GM23338 (cell line): ENCODE results near the gene LSM14B.

Experiments used
- CREB1 ChIP-seq: fragments of 250-450 bp; sonication (Bioruptor Pico); IDR thresholded peaks from 2 replicates; pipeline ENCODE4 v1.5.0; 2020; ENCODE audit warnings: low read depth, mild to moderate bottlenecking, moderate library complexity
- EZH2 ChIP-seq: fragments of 200-600 bp; sonication (generic); IDR thresholded peaks from one replicate; pipeline ENCODE4 v1.8.0; 2017; ENCODE audit warnings: antibody characterized with exemption, mild to moderate bottlenecking, low read depth; ENCODE audit not compliant: unreplicated experiment
- EZH2phosphoT487 ChIP-seq: fragments of 200-600 bp; sonication (generic); IDR thresholded peaks from one replicate; pipeline ENCODE4 v1.8.1; 2018; ENCODE audit warnings: antibody characterized with exemption; ENCODE audit not compliant: unreplicated experiment
- JUNB ChIP-seq: IDR thresholded peaks from one replicate; pipeline ENCODE4 v1.6.1; 2016; ENCODE audit warnings: antibody characterized with exemption; ENCODE audit not compliant: unreplicated experiment
- NANOG ChIP-seq: IDR thresholded peaks from 2 replicates; pipeline ENCODE4 v1.6.1; 2016; ENCODE audit warnings: antibody characterized with exemption, borderline replicate concordance
- POLR2AphosphoS5 ChIP-seq: IDR thresholded peaks from 2 replicates; pipeline ENCODE4 v1.6.1; 2016; ENCODE audit warnings: antibody characterized with exemption, low read depth
- STAT1 ChIP-seq: IDR thresholded peaks from one replicate; pipeline ENCODE4 v1.6.1; 2016; ENCODE audit warnings: antibody characterized with exemption; ENCODE audit not compliant: unreplicated experiment
- ZNF114 ChIP-seq: fragments of 250-450 bp; sonication (Bioruptor Pico); IDR thresholded peaks from 2 replicates; pipeline ENCODE4 v1.5.0; 2020; ENCODE audit warnings: mild to moderate bottlenecking, moderate library complexity
- ZNF331 ChIP-seq: fragments of 250-450 bp; sonication (Bioruptor Pico); IDR thresholded peaks from 2 replicates; pipeline ENCODE4 v1.5.0; 2020; ENCODE audit warnings: low read depth, mild to moderate bottlenecking, moderate library complexity
- TF ChIP-seq, protein P1 (sequence below), 2 experiments: fragments of 200-600 bp in 1 of 2; sonication (generic) in 1 of 2; conservative IDR thresholded peaks; 2 replicates each; pipeline versions ENCODE4 v1.5.1 to v1.6.1; 2016 to 2017; ENCODE audit warnings: antibody characterized with exemption in 2 of 2, low read depth in 2 of 2, mild to moderate bottlenecking in 2 of 2, moderate library complexity in 1 of 2
- TF ChIP-seq, protein P2 (sequence below): IDR thresholded peaks from 2 replicates; pipeline ENCODE4 v1.6.1; 2016; ENCODE audit warnings: antibody characterized with exemption
- TF ChIP-seq, protein P3 (sequence below): IDR thresholded peaks from one replicate; pipeline ENCODE4 v1.6.1; 2018; ENCODE audit warnings: antibody characterized with exemption; ENCODE audit not compliant: unreplicated experiment
- TF ChIP-seq, protein P4 (sequence below): fragments of 250-450 bp; sonication (Bioruptor Pico); IDR thresholded peaks from 2 replicates; pipeline ENCODE4 v1.5.0; 2020; ENCODE audit warnings: mild to moderate bottlenecking, moderate library complexity

DNA sequence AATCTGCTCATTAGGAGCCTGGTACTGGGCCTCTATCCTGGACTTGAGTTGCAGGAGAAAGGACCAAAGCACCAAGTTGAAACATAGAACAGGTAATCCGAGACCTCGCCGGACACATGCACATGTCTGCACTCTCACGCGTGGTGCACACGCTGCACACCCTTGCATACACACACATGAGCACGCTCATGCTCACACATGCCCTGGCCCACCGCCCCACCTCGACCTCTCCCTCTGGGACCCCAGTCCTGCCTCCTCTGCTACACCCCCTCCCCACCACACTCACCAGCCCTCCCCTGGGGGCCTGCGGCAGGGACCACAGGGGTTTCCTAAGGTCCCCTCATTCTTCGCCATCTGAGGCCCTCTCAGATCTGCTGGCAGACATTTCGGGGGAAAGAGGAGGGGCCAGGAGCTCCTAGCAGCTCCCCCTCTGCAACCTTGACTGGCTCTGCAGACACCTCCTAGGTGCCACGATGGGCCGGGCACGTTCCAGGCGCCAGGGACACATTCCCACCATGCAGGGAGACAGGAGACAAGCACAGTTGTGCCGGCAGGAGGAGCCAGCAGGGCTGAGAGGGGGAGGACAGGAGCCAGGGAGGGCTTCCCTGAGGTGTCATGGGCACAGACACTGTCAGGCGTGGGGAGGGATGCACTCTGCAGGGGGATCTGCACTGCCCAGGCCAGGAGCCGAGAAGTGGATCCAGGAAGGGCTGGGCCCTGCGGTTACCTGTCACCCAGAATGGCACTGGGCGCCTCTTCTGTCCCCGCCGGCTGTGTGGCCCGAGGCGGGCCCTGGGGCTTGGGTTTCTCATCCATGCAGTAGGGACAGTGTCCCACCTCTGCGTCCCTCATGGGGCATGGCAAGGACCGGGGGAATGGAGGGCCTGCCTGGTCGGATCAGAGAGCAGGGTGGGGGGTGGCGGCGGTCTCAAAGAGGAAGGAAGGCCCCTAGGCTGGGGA is 25.6 kb upstream of the LSM14B start:
- no peak for TF ChIP-seq EZH2
- TF ChIP-seq, protein P1, sequence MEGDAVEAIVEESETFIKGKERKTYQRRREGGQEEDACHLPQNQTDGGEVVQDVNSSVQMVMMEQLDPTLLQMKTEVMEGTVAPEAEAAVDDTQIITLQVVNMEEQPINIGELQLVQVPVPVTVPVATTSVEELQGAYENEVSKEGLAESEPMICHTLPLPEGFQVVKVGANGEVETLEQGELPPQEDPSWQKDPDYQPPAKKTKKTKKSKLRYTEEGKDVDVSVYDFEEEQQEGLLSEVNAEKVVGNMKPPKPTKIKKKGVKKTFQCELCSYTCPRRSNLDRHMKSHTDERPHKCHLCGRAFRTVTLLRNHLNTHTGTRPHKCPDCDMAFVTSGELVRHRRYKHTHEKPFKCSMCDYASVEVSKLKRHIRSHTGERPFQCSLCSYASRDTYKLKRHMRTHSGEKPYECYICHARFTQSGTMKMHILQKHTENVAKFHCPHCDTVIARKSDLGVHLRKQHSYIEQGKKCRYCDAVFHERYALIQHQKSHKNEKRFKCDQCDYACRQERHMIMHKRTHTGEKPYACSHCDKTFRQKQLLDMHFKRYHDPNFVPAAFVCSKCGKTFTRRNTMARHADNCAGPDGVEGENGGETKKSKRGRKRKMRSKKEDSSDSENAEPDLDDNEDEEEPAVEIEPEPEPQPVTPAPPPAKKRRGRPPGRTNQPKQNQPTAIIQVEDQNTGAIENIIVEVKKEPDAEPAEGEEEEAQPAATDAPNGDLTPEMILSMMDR (conservative IDR thresholded peaks at IDR 0.05; ENCODE audit: low read depth in 2 of 2) = no peak
- no peak for TF ChIP-seq STAT1
- TF ChIP-seq ZNF114 = no peak
- TF ChIP-seq, protein P2, sequence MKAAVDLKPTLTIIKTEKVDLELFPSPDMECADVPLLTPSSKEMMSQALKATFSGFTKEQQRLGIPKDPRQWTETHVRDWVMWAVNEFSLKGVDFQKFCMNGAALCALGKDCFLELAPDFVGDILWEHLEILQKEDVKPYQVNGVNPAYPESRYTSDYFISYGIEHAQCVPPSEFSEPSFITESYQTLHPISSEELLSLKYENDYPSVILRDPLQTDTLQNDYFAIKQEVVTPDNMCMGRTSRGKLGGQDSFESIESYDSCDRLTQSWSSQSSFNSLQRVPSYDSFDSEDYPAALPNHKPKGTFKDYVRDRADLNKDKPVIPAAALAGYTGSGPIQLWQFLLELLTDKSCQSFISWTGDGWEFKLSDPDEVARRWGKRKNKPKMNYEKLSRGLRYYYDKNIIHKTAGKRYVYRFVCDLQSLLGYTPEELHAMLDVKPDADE = no peak
- no peak for TF ChIP-seq EZH2phosphoT487
- no peak for TF ChIP-seq POLR2AphosphoS5
- TF ChIP-seq, protein P3, sequence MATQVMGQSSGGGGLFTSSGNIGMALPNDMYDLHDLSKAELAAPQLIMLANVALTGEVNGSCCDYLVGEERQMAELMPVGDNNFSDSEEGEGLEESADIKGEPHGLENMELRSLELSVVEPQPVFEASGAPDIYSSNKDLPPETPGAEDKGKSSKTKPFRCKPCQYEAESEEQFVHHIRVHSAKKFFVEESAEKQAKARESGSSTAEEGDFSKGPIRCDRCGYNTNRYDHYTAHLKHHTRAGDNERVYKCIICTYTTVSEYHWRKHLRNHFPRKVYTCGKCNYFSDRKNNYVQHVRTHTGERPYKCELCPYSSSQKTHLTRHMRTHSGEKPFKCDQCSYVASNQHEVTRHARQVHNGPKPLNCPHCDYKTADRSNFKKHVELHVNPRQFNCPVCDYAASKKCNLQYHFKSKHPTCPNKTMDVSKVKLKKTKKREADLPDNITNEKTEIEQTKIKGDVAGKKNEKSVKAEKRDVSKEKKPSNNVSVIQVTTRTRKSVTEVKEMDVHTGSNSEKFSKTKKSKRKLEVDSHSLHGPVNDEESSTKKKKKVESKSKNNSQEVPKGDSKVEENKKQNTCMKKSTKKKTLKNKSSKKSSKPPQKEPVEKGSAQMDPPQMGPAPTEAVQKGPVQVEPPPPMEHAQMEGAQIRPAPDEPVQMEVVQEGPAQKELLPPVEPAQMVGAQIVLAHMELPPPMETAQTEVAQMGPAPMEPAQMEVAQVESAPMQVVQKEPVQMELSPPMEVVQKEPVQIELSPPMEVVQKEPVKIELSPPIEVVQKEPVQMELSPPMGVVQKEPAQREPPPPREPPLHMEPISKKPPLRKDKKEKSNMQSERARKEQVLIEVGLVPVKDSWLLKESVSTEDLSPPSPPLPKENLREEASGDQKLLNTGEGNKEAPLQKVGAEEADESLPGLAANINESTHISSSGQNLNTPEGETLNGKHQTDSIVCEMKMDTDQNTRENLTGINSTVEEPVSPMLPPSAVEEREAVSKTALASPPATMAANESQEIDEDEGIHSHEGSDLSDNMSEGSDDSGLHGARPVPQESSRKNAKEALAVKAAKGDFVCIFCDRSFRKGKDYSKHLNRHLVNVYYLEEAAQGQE = no peak
- TF ChIP-seq JUNB = no peak
- TF ChIP-seq CREB1 = no peak
- TF ChIP-seq ZNF331 (CRISPR knock-in tag) = no peak
- TF ChIP-seq, protein P4, sequence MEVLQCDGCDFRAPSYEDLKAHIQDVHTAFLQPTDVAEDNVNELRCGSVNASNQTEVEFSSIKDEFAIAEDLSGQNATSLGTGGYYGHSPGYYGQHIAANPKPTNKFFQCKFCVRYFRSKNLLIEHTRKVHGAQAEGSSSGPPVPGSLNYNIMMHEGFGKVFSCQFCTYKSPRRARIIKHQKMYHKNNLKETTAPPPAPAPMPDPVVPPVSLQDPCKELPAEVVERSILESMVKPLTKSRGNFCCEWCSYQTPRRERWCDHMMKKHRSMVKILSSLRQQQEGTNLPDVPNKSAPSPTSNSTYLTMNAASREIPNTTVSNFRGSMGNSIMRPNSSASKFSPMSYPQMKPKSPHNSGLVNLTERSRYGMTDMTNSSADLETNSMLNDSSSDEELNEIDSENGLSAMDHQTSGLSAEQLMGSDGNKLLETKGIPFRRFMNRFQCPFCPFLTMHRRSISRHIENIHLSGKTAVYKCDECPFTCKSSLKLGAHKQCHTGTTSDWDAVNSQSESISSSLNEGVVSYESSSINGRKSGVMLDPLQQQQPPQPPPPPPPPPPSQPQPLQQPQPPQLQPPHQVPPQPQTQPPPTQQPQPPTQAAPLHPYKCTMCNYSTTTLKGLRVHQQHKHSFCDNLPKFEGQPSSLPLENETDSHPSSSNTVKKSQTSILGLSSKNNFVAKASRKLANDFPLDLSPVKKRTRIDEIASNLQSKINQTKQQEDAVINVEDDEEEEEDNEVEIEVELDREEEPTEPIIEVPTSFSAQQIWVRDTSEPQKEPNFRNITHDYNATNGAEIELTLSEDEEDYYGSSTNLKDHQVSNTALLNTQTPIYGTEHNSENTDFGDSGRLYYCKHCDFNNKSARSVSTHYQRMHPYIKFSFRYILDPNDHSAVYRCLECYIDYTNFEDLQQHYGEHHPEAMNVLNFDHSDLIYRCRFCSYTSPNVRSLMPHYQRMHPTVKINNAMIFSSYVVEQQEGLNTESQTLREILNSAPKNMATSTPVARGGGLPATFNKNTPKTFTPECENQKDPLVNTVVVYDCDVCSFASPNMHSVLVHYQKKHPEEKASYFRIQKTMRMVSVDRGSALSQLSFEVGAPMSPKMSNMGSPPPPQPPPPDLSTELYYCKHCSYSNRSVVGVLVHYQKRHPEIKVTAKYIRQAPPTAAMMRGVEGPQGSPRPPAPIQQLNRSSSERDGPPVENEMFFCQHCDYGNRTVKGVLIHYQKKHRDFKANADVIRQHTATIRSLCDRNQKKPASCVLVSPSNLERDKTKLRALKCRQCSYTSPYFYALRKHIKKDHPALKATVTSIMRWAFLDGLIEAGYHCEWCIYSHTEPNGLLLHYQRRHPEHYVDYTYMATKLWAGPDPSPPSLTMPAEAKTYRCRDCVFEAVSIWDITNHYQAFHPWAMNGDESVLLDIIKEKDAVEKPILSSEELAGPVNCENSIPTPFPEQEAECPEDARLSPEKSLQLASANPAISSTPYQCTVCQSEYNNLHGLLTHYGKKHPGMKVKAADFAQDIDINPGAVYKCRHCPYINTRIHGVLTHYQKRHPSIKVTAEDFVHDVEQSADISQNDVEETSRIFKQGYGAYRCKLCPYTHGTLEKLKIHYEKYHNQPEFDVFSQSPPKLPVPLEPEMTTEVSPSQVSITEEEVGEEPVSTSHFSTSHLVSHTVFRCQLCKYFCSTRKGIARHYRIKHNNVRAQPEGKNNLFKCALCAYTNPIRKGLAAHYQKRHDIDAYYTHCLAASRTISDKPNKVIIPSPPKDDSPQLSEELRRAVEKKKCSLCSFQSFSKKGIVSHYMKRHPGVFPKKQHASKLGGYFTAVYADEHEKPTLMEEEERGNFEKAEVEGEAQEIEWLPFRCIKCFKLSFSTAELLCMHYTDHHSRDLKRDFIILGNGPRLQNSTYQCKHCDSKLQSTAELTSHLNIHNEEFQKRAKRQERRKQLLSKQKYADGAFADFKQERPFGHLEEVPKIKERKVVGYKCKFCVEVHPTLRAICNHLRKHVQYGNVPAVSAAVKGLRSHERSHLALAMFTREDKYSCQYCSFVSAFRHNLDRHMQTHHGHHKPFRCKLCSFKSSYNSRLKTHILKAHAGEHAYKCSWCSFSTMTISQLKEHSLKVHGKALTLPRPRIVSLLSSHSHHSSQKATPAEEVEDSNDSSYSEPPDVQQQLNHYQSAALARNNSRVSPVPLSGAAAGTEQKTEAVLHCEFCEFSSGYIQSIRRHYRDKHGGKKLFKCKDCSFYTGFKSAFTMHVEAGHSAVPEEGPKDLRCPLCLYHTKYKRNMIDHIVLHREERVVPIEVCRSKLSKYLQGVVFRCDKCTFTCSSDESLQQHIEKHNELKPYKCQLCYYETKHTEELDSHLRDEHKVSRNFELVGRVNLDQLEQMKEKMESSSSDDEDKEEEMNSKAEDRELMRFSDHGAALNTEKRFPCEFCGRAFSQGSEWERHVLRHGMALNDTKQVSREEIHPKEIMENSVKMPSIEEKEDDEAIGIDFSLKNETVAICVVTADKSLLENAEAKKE = no peak
- TF ChIP-seq NANOG = no peak
